HUES6 (cell line): ENCODE data around the gene TRIP11.

ENCODE experiments used
- H3K27ac ChIP-seq: 2 replicates; pipeline ENCODE4 v1.7.0; 2013; ENCODE audit warnings: low read depth, mild to moderate bottlenecking, low read length, inconsistent platforms
- H3K27me3 ChIP-seq: 2 replicates; pipeline ENCODE4 v1.6.1; 2013; ENCODE audit warnings: low read length; ENCODE audit not compliant: control insufficient read depth, insufficient read depth
- H3K36me3 ChIP-seq: 2 replicates; pipeline ENCODE4 v1.6.1; 2013; ENCODE audit warnings: low read length; ENCODE audit not compliant: control insufficient read depth, insufficient read depth
- H3K4me1 ChIP-seq: 2 replicates; pipeline ENCODE4 v1.6.1; 2013; ENCODE audit warnings: low read length; ENCODE audit not compliant: control insufficient read depth, insufficient read depth
- H3K4me3 ChIP-seq: 2 replicates; pipeline ENCODE4 v1.5.1; 2013; ENCODE audit warnings: low read depth, low read length
- H3K9ac ChIP-seq: one replicate; pipeline ENCODE4 v1.6.1; 2013; ENCODE audit warnings: mild to moderate bottlenecking, low read length
- H3K9me3 ChIP-seq: 2 replicates; pipeline ENCODE4 v1.6.1; 2013; ENCODE audit warnings: low read depth, low read length; ENCODE audit not compliant: control insufficient read depth, insufficient read depth

TRIP11 gene

GRCh38 chr14:92010644-92011043 lies 29.2 kb downstream of the TRIP11 start:
- H3K9me3 ChIP-seq, result no peaks in the 10 kb centered on the region
- H3K4me3 ChIP-seq, result no peak overlapping the region
- H3K9ac ChIP-seq, result no peak overlapping the region
- no peak overlapping the region for H3K27ac ChIP-seq
- peaks cover 62% of the 10 kb centered on the region for H3K36me3 ChIP-seq
- no peaks in the 10 kb centered on the region for H3K4me1 ChIP-seq
- no peaks in the 10 kb centered on the region for H3K27me3 ChIP-seq

- Histone ChIP-seq H3K9ac (no peak overlapping the region), H3K4me3 (no peak overlapping the region), H3K9me3 (no peaks in the 10 kb centered on the region), H3K4me1 (no peaks in the 10 kb centered on the region), H3K36me3 (peaks cover 67% of the 10 kb centered on the region), H3K27me3 (no peaks in the 10 kb centered on the region), H3K27ac (no peak overlapping the region)
These were observed 30.3 kb downstream of the TRIP11 start for GRCh38 chr14:92009604-92010003.

GRCh38 chr14:92005019-92005418 lies 34.8 kb downstream of the TRIP11 start:
- no peaks in the 10 kb centered on the region for H3K27me3 ChIP-seq
- H3K27ac ChIP-seq, result no peak overlapping the region
- H3K4me1 ChIP-seq, result no peaks in the 10 kb centered on the region
- H3K4me3 ChIP-seq, result no peak overlapping the region
- H3K36me3 ChIP-seq, result peaks cover 57% of the 10 kb centered on the region
- no peaks in the 10 kb centered on the region for H3K9me3 ChIP-seq
- no peak overlapping the region for H3K9ac ChIP-seq

GRCh38 chr14:92004062-92004461 lies 35.8 kb downstream of the TRIP11 start:
- Histone ChIP-seq H3K9ac (no peak overlapping the region), H3K36me3 (peaks cover 57% of the 10 kb centered on the region), H3K4me1 (no peaks in the 10 kb centered on the region), H3K27ac (no peak overlapping the region), H3K27me3 (no peaks in the 10 kb centered on the region), H3K4me3 (no peak overlapping the region), H3K9me3 (no peaks in the 10 kb centered on the region)

GRCh38 chr14:91998667-91999570 lies 40.9 kb downstream of the TRIP11 start:
- no peak overlapping the region for H3K27ac ChIP-seq
- H3K27me3 ChIP-seq, result no peaks in the 10 kb centered on the region
- H3K9me3 ChIP-seq, result no peaks in the 10 kb centered on the region
- no peaks in the 10 kb centered on the region for H3K4me1 ChIP-seq
- H3K36me3 ChIP-seq, result peaks cover 44% of the 10 kb centered on the region
- H3K4me3 ChIP-seq, result no peak overlapping the region
- H3K9ac ChIP-seq, result no peak overlapping the region

GRCh38 chr14:91997492-91997891 lies 42.4 kb downstream of the TRIP11 start:
- peaks cover 39% of the 10 kb centered on the region for H3K36me3 ChIP-seq
- no peaks in the 10 kb centered on the region for H3K27me3 ChIP-seq
- H3K27ac ChIP-seq, result no peak overlapping the region

GRCh38 chr14:91996948-91997371 lies 42.9 kb downstream of the TRIP11 start:
- Histone ChIP-seq H3K9ac (no peak overlapping the region), H3K4me1 (no peaks in the 10 kb centered on the region), H3K36me3 (peaks cover 44% of the 10 kb centered on the region), H3K27me3 (no peaks in the 10 kb centered on the region), H3K27ac (no peak overlapping the region), H3K4me3 (no peak overlapping the region), H3K9me3 (no peaks in the 10 kb centered on the region)

More at GRCh38 chr14:91997492-91997891, 42.4 kb downstream of the TRIP11 start:
- no peak overlapping the region for H3K4me3 ChIP-seq
- H3K9ac ChIP-seq, result no peak overlapping the region
- H3K9me3 ChIP-seq, result no peaks in the 10 kb centered on the region
- H3K4me1 ChIP-seq, result no peaks in the 10 kb centered on the region

GRCh38 chr14:91987192-91987591 lies 52.7 kb downstream of the TRIP11 start:
- Histone ChIP-seq H3K4me1 (no peaks in the 10 kb centered on the region), H3K9me3 (no peaks in the 10 kb centered on the region), H3K27ac (no peak overlapping the region), H3K9ac (no peak overlapping the region), H3K36me3 (peaks cover 61% of the 10 kb centered on the region), H3K27me3 (no peaks in the 10 kb centered on the region), H3K4me3 (no peak overlapping the region)

GRCh38 chr14:91985521-91986255 lies 54.2 kb downstream of the TRIP11 start:
- Histone ChIP-seq H3K9ac (no peak overlapping the region), H3K36me3 (peaks cover 46% of the 10 kb centered on the region), H3K27ac (no peak overlapping the region), H3K9me3 (no peaks in the 10 kb centered on the region), H3K27me3 (no peaks in the 10 kb centered on the region), H3K4me3 (no peak overlapping the region), H3K4me1 (no peaks in the 10 kb centered on the region)

GRCh38 chr14:91985008-91985407 lies 54.9 kb downstream of the TRIP11 start:
- H3K9ac ChIP-seq, result no peak overlapping the region
- no peaks in the 10 kb centered on the region for H3K9me3 ChIP-seq
- no peak overlapping the region for H3K4me3 ChIP-seq
- no peak overlapping the region for H3K27ac ChIP-seq
- no peaks in the 10 kb centered on the region for H3K4me1 ChIP-seq
- H3K36me3 ChIP-seq, result peaks cover 45% of the 10 kb centered on the region
- no peaks in the 10 kb centered on the region for H3K27me3 ChIP-seq

GRCh38 chr14:91983588-91983987 lies 56.3 kb downstream of the TRIP11 start:
- Histone ChIP-seq H3K9me3 (no peaks in the 10 kb centered on the region), H3K27ac (no peak overlapping the region)

More at GRCh38 chr14:91983588-91983987, 56.3 kb downstream of the TRIP11 start:
- H3K36me3 ChIP-seq, result peaks cover 40% of the 10 kb centered on the region
- H3K9ac ChIP-seq, result no peak overlapping the region
- no peaks in the 10 kb centered on the region for H3K4me1 ChIP-seq
- H3K27me3 ChIP-seq, result no peaks in the 10 kb centered on the region
- H3K4me3 ChIP-seq, result no peak overlapping the region
